ENCODE results near the gene ADRB2. TPM values are rescaled to one million over a fixed set of nuclear protein-coding genes. Genes with fewer than 3 reads are reported as not detected.
"Not testable (repeated sequence)": the region's sequence is repeated elsewhere in the genome, so short reads cannot be mapped to it uniquely, and the experiment has no call there.

The ADRB2 gene
- total and polyA plus RNA-seq, 2 experiments from 2014 or later = 7.3 to 10.9 TPM

- TF ChIP-seq, protein P1, sequence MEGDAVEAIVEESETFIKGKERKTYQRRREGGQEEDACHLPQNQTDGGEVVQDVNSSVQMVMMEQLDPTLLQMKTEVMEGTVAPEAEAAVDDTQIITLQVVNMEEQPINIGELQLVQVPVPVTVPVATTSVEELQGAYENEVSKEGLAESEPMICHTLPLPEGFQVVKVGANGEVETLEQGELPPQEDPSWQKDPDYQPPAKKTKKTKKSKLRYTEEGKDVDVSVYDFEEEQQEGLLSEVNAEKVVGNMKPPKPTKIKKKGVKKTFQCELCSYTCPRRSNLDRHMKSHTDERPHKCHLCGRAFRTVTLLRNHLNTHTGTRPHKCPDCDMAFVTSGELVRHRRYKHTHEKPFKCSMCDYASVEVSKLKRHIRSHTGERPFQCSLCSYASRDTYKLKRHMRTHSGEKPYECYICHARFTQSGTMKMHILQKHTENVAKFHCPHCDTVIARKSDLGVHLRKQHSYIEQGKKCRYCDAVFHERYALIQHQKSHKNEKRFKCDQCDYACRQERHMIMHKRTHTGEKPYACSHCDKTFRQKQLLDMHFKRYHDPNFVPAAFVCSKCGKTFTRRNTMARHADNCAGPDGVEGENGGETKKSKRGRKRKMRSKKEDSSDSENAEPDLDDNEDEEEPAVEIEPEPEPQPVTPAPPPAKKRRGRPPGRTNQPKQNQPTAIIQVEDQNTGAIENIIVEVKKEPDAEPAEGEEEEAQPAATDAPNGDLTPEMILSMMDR (IDR thresholded peaks at IDR 0.05; ENCODE audit: low read depth, low read length) = no peak
- no peaks in the 10 kb centered on the region for H3K9me3 ChIP-seq (ENCODE audit: low read depth)
- no peaks in the 10 kb centered on the region for H3K36me3 ChIP-seq
- DNase-seq (ENCODE audit: low read depth in 1 of 2, low spot score in 1 of 2) = peak in 1 of 2 donors; percentile 41
- H3K4me1 ChIP-seq (ENCODE audit: low read depth) = peaks cover 19% of the 10 kb centered on the region
- no peak overlapping the region for H3K4me3 ChIP-seq
- H3K27ac ChIP-seq = peak overlapping the region; percentile 55
- no peaks in the 10 kb centered on the region for H3K27me3 ChIP-seq
These were observed 47.5 kb downstream of the ADRB2 start for GRCh38 chr5:148873690-148874485.

- H3K27ac ChIP-seq = no peak overlapping the region
- H3K27me3 ChIP-seq = no peaks in the 10 kb centered on the region
- no peaks in the 10 kb centered on the region for H3K36me3 ChIP-seq
- H3K4me1 ChIP-seq (ENCODE audit: low read depth) = peaks cover 19% of the 10 kb centered on the region
- no peaks in the 10 kb centered on the region for H3K9me3 ChIP-seq (ENCODE audit: low read depth)
- no peak for DNase-seq (ENCODE audit: low read depth in 1 of 2, low spot score in 1 of 2)
- H3K4me3 ChIP-seq = no peak overlapping the region
- TF ChIP-seq, protein P1 (IDR thresholded peaks at IDR 0.05; ENCODE audit: low read depth, low read length) = no peak
These were observed 48.9 kb downstream of the ADRB2 start for GRCh38 chr5:148875205-148875875.

- not testable (repeated sequence) for H3K27me3 ChIP-seq
These were observed 51.0 kb downstream of the ADRB2 start for GRCh38 chr5:148877436-148877835.

More at GRCh38 chr5:148877436-148877835, 51.0 kb downstream of the ADRB2 start:
- peaks cover 22% of the 10 kb centered on the region for H3K4me1 ChIP-seq (ENCODE audit: low read depth)
- not testable (repeated sequence) for H3K9me3 ChIP-seq (ENCODE audit: low read depth); H3K27ac ChIP-seq; H3K4me3 ChIP-seq; H3K36me3 ChIP-seq; DNase-seq (ENCODE audit: low read depth in 1 of 2, low spot score in 1 of 2)

Other genes with a start within 250 kb of the ADRB2 start
- 0.67 and 2.3 TPM in 2 replicates for gene HTR4, start 172.1 kb upstream of the ADRB2 start, total RNA-seq
- 0.82 and 1.9 TPM in 2 replicates for gene HTR4, start 172.1 kb upstream of the ADRB2 start, polyA plus RNA-seq
- 1.3 and 4.7 TPM in 2 replicates for gene SH3TC2, start 236.5 kb downstream of the ADRB2 start, total RNA-seq
- 0.78 and 0.85 TPM in 2 replicates for gene SH3TC2, start 236.5 kb downstream of the ADRB2 start, polyA plus RNA-seq

All from cardiac muscle cell (in vitro differentiated cells and primary cell).